Measurements from ENCODE around the gene SVIL.
"Not testable (repeated sequence)": the region's sequence is repeated elsewhere in the genome, so short reads cannot be mapped to it uniquely, and the experiment has no call there.

The SVIL gene

GRCh38 chr10:29479081-29479925, 155.5 kb downstream of the SVIL start:
- no peak for DNase-seq

DNA sequence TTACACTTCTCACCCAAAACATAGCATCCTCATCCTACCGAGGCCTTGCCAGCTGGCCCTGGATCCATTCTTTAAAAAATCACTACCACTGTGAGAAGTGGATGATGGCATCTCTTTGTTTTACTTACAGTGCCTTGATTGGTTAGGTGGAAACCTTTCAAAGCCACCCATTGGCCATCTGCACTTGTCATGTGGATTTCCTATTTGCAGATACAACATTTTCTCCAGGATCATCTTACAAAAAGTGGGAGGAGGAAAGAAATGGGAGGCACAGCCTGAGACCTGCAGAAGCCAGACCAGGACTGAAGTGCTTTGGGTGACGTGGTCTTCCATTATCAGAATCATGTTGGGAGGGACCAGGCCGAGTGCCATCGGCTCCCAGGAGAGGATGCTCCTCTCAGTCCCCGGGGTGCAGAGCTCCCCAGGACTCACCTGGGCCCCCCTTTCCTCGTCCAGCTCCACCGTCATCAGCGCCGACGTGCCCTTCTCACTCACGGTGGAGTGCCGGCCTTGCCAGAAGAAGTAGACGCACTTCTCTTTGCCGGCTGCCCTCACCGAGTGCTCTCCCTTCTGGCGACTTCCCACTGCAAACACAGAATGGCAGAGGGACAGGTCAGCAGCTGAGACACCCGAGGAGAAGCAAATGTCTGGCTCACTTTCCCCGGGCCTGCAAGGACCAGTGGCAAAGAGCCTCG, 161.2 kb downstream of the SVIL start:
- DNase-seq = no peak

- DNase-seq = no peak
These were observed 161.7 kb downstream of the SVIL start for GRCh38 chr10:29473087-29473356.

DNA sequence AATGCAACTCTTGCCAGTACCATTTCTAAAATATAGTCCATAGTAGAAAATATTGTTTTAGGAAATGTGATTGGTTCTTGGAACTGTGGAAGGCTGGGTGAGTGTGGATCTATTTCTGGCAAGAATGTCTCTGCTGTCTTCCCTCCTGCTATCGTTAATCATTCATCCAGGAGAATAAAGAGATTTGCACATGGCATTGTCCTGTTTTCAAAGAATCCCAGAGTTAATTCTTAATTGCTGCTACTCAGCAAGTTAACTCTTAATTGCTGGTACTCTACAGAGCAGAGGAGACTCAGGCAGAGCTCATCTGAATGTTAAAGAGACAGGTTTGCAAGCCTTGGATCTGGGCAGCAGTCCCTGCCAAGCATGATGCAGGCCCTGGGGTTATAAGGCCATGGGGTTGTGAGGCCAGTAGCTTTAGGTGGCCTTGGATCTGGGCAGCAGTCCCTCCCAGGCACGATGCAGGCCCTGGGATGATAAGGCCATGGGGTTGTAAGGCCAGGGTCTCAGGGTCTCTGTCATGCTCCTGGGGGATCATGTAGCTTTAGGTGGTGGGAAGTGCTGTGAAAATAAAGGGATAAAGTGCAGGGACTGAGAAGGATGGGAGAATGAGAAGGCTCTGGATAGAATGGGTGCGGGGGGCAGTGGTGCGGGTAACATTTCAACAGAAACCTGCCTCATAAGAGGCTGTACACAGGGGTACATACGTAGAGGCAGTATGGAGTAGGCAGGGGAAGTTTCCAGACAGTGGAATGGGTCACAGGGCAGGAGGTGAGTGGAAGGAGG, 162.3 kb downstream of the SVIL start:
- no peak for DNase-seq

DNA sequence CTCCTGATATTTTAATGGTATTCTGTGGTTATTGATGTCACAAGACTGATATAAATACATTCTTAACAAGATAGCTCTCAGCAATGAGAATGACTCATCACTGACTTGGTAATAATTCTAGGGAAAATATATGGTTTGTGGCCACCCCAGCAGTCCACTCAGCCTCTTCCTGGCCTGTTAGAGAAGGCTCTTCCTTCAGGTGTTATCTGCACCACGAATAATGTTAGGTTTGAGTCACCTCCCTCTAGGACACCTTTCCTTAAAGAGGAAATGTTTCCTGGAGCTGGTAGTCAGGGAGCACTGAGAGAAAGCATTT, 163.3 kb downstream of the SVIL start:
- no peak for DNase-seq

DNA sequence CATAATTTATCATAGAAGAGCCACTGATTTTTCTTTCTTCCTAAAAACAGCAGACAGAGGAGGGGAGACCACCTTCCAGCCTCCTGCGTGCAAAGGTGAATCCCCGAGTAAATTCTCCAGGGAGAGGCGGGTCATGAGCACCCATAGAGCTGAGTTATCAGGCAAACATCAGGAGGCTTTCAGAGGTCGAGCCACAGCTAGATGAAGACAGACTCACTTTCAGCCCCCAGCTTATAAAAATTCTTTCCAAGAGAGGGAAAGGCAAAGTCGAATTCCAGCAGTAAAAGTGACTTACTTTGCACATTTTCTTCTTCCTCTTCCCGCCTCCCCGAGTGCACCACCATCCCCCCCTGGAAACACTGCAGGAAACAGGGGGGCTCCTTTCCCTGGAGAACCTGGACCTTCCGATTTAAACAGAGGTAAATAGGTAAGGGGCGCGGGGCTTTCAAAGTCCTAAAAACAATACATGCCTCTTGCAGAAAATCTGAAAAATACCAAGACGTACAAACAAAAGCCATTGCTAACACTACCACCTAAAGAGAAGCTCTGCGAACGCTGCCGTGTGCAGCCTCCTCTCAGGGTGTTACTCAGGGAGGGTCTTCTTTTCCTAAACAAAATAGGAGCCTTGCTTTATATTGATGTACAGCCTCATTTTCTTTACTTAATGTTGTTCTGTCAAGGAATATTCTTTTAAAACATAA, 163.8 kb downstream of the SVIL start:
- DNase-seq = no peak

DNA sequence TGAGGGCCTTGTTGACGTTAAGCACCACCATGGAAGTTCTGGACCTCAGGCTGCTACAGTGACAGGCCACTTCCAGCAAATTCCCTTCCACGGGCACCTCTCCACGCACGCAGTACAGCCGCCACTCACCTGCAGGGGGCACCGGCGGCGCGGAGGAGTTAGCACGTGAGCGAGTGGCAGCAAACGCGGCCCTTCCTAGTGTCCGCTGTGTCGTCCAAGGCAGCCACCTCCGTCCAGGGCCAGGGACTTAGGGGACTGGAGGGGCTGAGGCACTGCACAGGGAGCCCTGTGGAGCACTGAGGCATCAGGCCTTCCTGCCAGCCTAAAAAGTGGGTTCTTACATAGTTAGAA, 164.4 kb downstream of the SVIL start:
- no peak for DNase-seq

- no peak for DNase-seq
These were observed 165.1 kb downstream of the SVIL start for GRCh38 chr10:29469481-29470354.

GRCh38 chr10:29465384-29465783, 169.4 kb downstream of the SVIL start:
- no peak for DNase-seq

DNA sequence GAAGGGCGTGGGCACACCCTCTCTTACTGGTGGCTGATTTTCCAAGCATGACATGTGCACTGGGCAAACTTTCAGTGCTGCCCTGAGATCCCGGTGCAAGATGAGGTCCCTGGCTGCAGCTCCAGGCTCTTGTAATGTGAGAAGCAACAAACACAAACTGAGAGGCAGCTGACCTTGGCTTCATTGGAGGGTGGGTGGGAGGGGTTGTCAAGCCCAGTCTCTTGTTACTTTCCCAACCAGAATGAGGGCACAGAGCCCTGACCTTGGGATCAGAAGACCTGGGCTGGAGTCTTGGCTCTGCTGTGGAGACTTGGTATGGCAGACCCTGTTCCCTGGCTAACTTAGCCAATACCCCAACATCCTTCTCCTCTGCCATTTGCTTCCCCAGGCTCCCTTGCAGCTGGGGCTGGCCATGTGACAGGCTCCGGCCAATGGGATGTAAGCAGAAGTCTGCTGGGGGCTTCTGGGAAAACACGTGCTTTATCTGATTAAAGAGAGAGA, 170.1 kb downstream of the SVIL start:
- not testable (repeated sequence) for DNase-seq

GRCh38 chr10:29461042-29461441, 173.7 kb downstream of the SVIL start:
- DNase-seq = no peak

- not testable (repeated sequence) for DNase-seq
These were observed 176.6 kb downstream of the SVIL start for GRCh38 chr10:29458190-29458589.

- DNase-seq = no peak
These were observed 179.7 kb downstream of the SVIL start for GRCh38 chr10:29455095-29455494.

DNA sequence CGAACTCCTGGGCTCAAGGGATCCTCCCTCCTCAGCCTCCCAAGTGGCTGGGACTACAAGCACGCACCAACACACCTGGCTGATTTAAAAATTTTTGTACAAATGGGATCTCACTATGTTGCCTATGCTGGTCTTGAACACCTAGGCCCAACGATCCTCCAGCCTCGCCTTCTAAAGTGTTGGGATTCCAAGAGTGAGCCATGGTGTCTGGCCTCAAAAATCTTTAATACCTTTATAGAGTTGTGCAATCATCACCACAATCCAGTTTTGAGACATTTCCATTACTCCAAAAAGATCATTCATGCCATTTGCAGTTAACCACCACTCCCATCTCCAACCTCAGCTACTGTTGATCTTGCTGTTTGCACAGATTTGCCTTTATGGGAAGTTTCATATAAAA, 180.5 kb downstream of the SVIL start:
- DNase-seq = no peak

DNA sequence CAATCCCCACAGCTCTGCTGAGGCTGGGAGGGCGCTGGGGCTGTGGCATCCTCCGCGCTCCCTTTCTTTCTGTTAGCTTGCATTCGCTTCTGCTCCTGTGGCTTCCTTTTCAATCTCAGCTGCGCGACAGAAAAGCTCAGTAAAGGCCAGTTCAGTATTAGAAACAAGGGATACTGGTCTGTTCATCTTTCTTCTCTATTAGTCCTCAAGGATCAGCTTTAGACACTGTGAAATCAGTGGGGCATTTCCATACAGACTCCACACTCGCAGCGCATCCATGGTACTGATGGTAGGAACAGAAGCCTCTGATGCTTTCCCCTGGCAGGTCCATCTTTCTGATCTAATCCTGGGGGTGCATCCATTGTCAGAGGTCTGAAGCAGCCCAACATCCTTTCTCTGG, 182.2 kb downstream of the SVIL start:
- DNase-seq = no peak

- DNase-seq = no peak
These were observed 182.8 kb downstream of the SVIL start for GRCh38 chr10:29451946-29452345.

DNA sequence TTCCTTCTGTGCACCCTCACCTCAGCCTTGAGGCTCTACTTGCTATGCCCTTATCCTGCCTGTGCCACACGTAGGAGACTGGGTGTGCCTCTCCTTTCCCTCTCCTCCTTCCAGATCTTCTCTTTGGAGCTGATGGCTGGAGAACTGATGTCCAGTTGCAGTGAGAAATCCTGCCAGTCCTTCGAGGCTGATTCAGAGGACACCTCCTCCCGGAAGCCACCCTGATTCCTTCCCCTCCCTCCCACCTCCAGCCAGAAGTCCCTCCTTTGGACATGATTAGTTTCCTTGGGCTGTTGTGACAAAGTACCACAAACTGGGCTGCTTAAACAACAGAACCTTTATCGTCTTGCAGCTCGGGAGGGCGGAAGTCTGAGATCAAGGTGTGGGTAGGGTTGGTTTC, 184.4 kb downstream of the SVIL start:
- no peak for DNase-seq

DNA sequence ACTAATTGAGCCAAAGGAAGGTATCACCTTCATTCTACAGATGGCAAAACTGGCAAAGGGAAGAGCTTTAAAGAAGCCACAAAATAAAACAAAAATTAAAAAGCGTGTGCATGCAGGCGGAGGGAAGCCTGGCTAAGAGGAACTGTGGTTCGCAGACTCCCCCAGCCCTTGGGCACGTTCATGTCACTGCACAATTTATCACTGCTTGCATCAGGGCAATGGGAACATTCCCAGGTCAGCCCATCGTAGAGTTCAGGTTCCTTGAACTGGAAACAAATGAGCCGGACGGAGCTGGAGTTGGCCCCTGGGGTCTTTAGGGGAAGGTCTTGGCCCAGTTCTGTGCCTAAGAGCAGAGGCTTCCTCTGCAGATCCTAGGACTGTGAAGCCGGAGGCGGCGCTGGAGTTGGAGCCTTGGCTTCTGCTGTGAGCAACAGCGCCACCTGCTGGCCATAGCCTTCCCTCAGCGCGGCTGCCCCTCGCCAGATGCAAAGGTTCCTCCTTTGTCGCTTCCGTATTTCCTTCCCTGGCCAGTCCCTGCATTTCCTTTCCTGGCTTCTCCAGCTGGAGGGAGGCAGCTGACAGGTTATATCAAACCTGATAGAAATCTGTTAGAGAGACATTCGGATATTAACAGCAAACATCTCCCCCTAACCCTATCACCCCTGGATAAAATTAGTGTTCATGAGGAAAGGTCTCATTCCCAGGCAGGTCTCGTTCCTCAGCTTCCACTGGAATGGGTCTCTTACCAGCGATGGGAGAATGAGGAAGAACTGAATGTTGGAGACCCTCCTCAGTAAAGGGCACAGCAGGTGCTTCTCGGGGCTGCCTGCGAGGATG, 185.8 kb downstream of the SVIL start:
- peak; percentile 78 for DNase-seq

DNA sequence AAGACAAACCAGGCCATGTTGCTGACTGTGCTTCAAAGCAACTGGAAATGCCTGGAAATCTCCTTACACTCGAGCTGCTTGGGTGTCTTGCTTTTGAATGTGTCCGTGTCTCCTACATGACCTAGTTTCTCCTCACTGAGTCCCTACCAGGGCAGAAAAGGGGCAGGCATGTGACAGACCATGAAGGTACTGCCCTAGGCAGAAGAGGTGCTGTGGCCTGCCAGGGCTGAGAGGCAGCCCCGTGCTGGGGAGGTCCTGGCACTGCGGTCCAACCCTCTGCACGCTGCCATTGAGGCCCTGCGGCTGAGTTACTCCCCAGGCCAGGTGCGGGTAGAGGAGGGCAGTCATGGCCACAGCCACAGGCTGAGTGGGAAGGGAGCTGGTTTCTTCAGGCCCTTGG, 186.6 kb downstream of the SVIL start:
- DNase-seq = no peak

DNA sequence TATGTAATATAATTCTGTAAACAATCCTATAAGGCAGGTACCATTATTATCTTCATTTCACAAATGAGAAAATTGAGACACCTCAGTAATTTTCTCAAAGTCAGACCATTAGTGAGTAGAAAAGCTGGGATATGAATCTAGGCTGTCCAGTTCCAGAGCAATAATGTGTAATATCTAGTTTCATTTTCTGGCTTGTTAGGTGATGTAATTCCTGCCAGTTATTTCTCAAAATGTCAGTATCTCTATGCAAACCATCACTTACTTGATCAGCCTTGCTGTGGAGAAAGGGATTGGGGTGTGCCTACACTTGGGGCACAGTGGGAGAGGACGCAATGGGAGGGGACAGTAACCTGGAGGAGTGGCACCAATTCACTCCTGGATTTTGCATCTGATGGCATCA, 188.4 kb downstream of the SVIL start:
- no peak for DNase-seq

GRCh38 chr10:29443745-29444523, 190.8 kb downstream of the SVIL start:
- no peak for DNase-seq

Measured in activated CD8-positive, alpha-beta memory T cell treated with anti-CD3 and anti-CD28 coated beads, Interleukin-2, amount 50 U/mL, for 4 hours (primary cell).